HepG2 (cell line): Measurements from ENCODE around the gene MBOAT7. TPM values are rescaled to one million over a fixed set of nuclear protein-coding genes. Genes with fewer than 3 reads are reported as not detected.

Experiments
- ATM ChIP-seq: fragments of 450-650 bp; IDR thresholded peaks from 2 replicates; pipeline ENCODE4 v1.7.1; 2017; ENCODE audit warnings: mild to moderate bottlenecking, borderline replicate concordance
- CCAR2 ChIP-seq: fragments of 200-400 bp; formaldehyde crosslinking; optimal IDR thresholded peaks from 2 replicates; pipeline ENCODE3; 2018; ENCODE audit warnings: low read depth, mild to moderate bottlenecking, low read length, moderate library complexity
- CEBPB ChIP-seq: IDR thresholded peaks from 2 replicates; pipeline ENCODE4 v1.6.1; 2011; ENCODE audit warnings: low read depth, low read length, improper control_type of control experiment, borderline replicate concordance
- EED ChIP-seq: sonication (generic); formaldehyde crosslinking; IDR thresholded peaks from 2 replicates; pipeline ENCODE4 v1.5.0; 2020; ENCODE audit warnings: mild to moderate bottlenecking, missing genetic modification reagents
- HHEX ChIP-seq: IDR thresholded peaks from 2 replicates; pipeline ENCODE4 v1.6.1; 2016; ENCODE audit warnings: control low read depth
- KAT2B ChIP-seq: fragments of 150-350 bp; IDR thresholded peaks from 2 replicates; pipeline ENCODE4 v1.6.1; 2014; ENCODE audit warnings: low read depth, low read length, borderline replicate concordance
- KAT8 ChIP-seq: IDR thresholded peaks from 2 replicates; pipeline ENCODE4 v1.6.1; 2016; ENCODE audit warnings: missing genetic modification reagents, missing compliant biosample characterization
- LRRFIP1 ChIP-seq: sonication (generic); formaldehyde crosslinking; conservative IDR thresholded peaks from 2 replicates; pipeline ENCODE4 v1.4.0; 2020; ENCODE audit warnings: missing genetic modification reagents
- MAFF ChIP-seq: IDR thresholded peaks from 2 replicates; pipeline ENCODE4 v1.6.1; 2011; ENCODE audit warnings: low read depth, low read length, improper control_type of control experiment
- MATR3 ChIP-seq: sonication (generic); formaldehyde crosslinking; IDR thresholded peaks from 2 replicates; pipeline ENCODE4 v1.4.0; 2020; ENCODE audit warnings: missing genetic modification reagents
- NR2F1 ChIP-seq, 2 experiments: fragments of 450-650 bp in 1 of 2; formaldehyde crosslinking in 1 of 2; IDR thresholded peaks; 2 replicates each; pipeline versions ENCODE4 v1.5.0 to v1.6.1; 2016 to 2020; ENCODE audit warnings: mild to moderate bottlenecking in 1 of 2, missing compliant biosample characterization in 1 of 2, missing genetic modification reagents in 1 of 2, moderate library complexity in 1 of 2
- NR2F2 ChIP-seq: IDR thresholded peaks from 2 replicates; pipeline ENCODE4 v1.6.1; 2012; ENCODE audit warnings: low read depth, inconsistent platforms, borderline replicate concordance
- SUZ12 ChIP-seq: fragments of 150-350 bp; IDR thresholded peaks from 2 replicates; pipeline ENCODE4 v1.6.1; 2014; ENCODE audit warnings: low read depth, low read length
- U2AF1 ChIP-seq: fragments of 200-400 bp; formaldehyde crosslinking; optimal IDR thresholded peaks from 2 replicates; pipeline ENCODE3; 2017; ENCODE audit warnings: mild to moderate bottlenecking, low read depth, low read length
- XBP1 ChIP-seq: sonication (generic); formaldehyde crosslinking; IDR thresholded peaks from 2 replicates; pipeline ENCODE4 v1.5.0; 2020; ENCODE audit warnings: missing genetic modification reagents
- ZBTB25 ChIP-seq: IDR thresholded peaks from 2 replicates; pipeline ENCODE4 v1.6.1; 2018; ENCODE audit warnings: missing genetic modification reagents
- ZBTB42 ChIP-seq: sonication (generic); formaldehyde crosslinking; IDR thresholded peaks from 2 replicates; pipeline ENCODE4 v1.5.0; 2020; ENCODE audit warnings: mild to moderate bottlenecking, missing genetic modification reagents
- ZNF180 ChIP-seq: sonication (generic); formaldehyde crosslinking; IDR thresholded peaks from 2 replicates; pipeline ENCODE4 v1.4.0; 2020; ENCODE audit warnings: low read depth, missing genetic modification reagents, borderline replicate concordance
- ZNF496 ChIP-seq: sonication (generic); formaldehyde crosslinking; IDR thresholded peaks from 2 replicates; pipeline ENCODE4 v1.8.1; 2023; ENCODE audit warnings: mild to moderate bottlenecking, moderate library complexity, missing genetic modification reagents; ENCODE audit not compliant: insufficient replicate concordance
- ZNF501 ChIP-seq: sonication (generic); formaldehyde crosslinking; IDR thresholded peaks from 2 replicates; pipeline ENCODE4 v1.5.1; 2020; ENCODE audit warnings: mild to moderate bottlenecking, moderate library complexity, missing genetic modification reagents
- ZNF549 ChIP-seq: sonication (generic); formaldehyde crosslinking; IDR thresholded peaks from 2 replicates; pipeline ENCODE4 v1.5.0; 2020; ENCODE audit warnings: missing genetic modification reagents
- polyA plus RNA-seq, 8 experiments: library from polyadenylated mRNA; depleted of rRNA in 3 of 8; stranded (reverse) in 7 of 8; unstranded in 1 of 8; fragments of >200 nt; fragmentation: Illumina TruSeq in 4 of 8; extraction: Trizol in 4 of 8; gene quantifications; 2 replicates each; pipeline versions ENCODE4 v1.2.1 to v1.2.3, GENCODE V29; 2011 to 2016; ENCODE audit warnings: low read depth in 4 of 8, missing spikeins in 1 of 8, mixed read lengths in 1 of 8; ENCODE audit not compliant: insufficient read depth in 1 of 8
- total RNA-seq, 5 experiments: library from RNA; depleted of rRNA; stranded (reverse); fragments of >200 nt; fragmentation: Illumina TruSeq; extraction: Trizol; gene quantifications; 2 replicates each; pipeline ENCODE4 v1.2.3, GENCODE V29; 2016; ENCODE audit warnings: low read depth in 1 of 5
- TF ChIP-seq, protein P1 (sequence below): IDR thresholded peaks from 2 replicates; pipeline ENCODE4 v1.6.1; 2016; ENCODE audit warnings: missing compliant biosample characterization, missing genetic modification reagents, borderline replicate concordance
- TF ChIP-seq, protein P2 (sequence below): sonication (generic); formaldehyde crosslinking; IDR thresholded peaks from 2 replicates; pipeline ENCODE4 v1.4.0; 2020; ENCODE audit warnings: low read depth, mild to moderate bottlenecking, missing genetic modification reagents

Gene MBOAT7
- total and polyA plus RNA-seq, 2 of the 13 experiments (the other 11 are each of a cell fraction or from before 2014, with no cell fraction given): 22.2 to 25.5 TPM

DNA sequence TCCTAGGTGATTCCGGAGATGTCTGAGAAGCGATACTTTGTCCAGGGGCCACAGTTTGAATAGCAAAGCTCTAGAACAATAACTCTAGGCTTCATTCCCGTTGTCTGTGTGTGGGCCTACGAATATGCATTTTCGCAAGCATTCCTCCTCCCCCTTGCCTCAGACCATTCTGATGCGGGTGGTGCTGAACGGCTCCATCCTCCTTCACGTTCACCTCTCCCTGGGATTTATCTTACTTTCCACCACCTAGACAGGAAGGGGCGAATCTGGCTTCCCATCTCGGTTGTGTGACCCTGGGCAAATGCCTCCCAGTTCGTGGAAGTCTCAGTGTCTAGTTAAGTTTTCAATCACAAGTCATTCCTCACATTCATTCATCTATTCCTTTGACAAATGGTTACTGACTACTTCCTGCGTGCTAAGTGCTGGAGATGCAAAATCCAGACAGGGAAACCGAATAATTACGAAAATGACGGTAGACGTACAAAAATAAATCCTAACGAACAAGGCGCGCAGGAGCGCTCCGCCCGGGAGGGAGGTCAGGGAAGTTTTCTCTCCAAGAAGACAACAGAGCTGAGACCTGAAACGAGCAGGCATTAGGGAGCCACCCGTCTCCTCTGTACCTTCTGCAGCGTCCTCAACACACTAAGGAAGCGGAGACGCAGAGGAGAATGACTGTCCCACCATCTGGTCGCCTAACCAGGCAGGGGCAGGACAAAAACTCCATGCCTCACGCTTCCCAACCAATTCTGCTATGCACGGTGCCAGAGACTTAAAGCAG lies 53.1 kb downstream of the MBOAT7 start (continued):
- TF ChIP-seq ZNF180 (CRISPR knock-in tag) (no peak), KAT8 (no peak; the same call in 1 of the 2 replicates), ZNF501 (CRISPR knock-in tag) (0 out of 2 replicates have a peak, but pooled peaks have one; percentile 52), XBP1 (CRISPR knock-in tag) (no peak), CEBPB (no peak), U2AF1 (no peak), HHEX (no peak), NR2F1 (CRISPR knock-in tag; IDR thresholded peaks at IDR 0.05) (no peak), KAT2B (no peak), ZNF549 (CRISPR knock-in tag) (no peak), MATR3 (CRISPR knock-in tag) (no peak), ATM (no peak), CCAR2 (no peak), EED (CRISPR knock-in tag) (0 out of 2 replicates have a peak, but pooled peaks have one; percentile 53), ZNF496 (no peak), SUZ12 (no peak), MAFF (no peak), ZBTB25 (CRISPR knock-in tag) (no peak), LRRFIP1 (no peak), ZBTB42 (CRISPR knock-in tag) (no peak), NR2F2 (no peak)
- TF ChIP-seq, protein P1, sequence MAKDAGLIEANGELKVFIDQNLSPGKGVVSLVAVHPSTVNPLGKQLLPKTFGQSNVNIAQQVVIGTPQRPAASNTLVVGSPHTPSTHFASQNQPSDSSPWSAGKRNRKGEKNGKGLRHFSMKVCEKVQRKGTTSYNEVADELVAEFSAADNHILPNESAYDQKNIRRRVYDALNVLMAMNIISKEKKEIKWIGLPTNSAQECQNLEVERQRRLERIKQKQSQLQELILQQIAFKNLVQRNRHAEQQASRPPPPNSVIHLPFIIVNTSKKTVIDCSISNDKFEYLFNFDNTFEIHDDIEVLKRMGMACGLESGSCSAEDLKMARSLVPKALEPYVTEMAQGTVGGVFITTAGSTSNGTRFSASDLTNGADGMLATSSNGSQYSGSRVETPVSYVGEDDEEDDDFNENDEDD: no peak
- TF ChIP-seq, protein P2, sequence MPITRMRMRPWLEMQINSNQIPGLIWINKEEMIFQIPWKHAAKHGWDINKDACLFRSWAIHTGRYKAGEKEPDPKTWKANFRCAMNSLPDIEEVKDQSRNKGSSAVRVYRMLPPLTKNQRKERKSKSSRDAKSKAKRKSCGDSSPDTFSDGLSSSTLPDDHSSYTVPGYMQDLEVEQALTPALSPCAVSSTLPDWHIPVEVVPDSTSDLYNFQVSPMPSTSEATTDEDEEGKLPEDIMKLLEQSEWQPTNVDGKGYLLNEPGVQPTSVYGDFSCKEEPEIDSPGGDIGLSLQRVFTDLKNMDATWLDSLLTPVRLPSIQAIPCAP (CRISPR knock-in tag): no peak
